ENCODE measurements around the gene SLFN13. TPM values are rescaled to one million over a fixed set of nuclear protein-coding genes. Genes with fewer than 3 reads are reported as not detected.

Gene SLFN13
- polyA plus RNA-seq (2012; rRNA removed) = under 0.01 TPM in 1 of 2 replicates, not detected in the other
- not detected in 2 replicates for polyA plus RNA-seq (2012; cell fraction: cytosol; rRNA removed)
- polyA plus RNA-seq (2012; cell fraction: nucleus; rRNA removed) = 0.02 TPM in 1 of 2 replicates, not detected in the other

GRCh38 chr17:35448214-35448898, at the start of gene SLFN13:
Gene SLFN13 (minus strand): TSS chr17:35448766. CDS start chr17:35445680, 3,086 bp downstream.
- peak; percentile 17 for DNase-seq
- Histone ChIP-seq H3K27me3 (ENCODE audit: insufficient read depth) (peaks cover 82% of the 10 kb centered on the region), H2AFZ (ENCODE audit: low read depth) (peak within 1 kb of the TSS; percentile 63; the same call in 1 of the 2 replicates), H3K9me3 (no peaks in the 10 kb centered on the region), H3K9me2 (no peaks in the 10 kb centered on the region), H3K36me3 (replicated peaks in 1 of 2; ENCODE audit: control insufficient read depth in 1 of 2, insufficient read depth in 2 of 2, low read length in 1 of 2) (no peaks in the 10 kb centered on the region), H3K4me1 (ENCODE audit: control insufficient read depth in 1 of 2, insufficient read depth in 2 of 2, low read depth in 1 of 2, low read length in 1 of 2) (no peaks in the 10 kb centered on the region), H3K9ac (no peak within 1 kb of the TSS), H3K4me3 (ENCODE audit: low read depth in 2 of 2, low read length in 1 of 2) (peak within 1 kb of the TSS in 1 of 2 experiments; percentile 58; a peak in 2 of 4 replicates), H4K20me1 (ENCODE audit: insufficient read depth) (no peaks in the 10 kb centered on the region), H3K79me2 (ENCODE audit: insufficient read depth) (no peaks in the 10 kb centered on the region), H3K27ac (ENCODE audit: low read depth in 2 of 2, low read length in 1 of 2) (no peak within 1 kb of the TSS), H3K4me2 (peak within 1 kb of the TSS; percentile 78), H3F3A (replicated peaks; ENCODE audit: insufficient read depth) (no peaks in the 10 kb centered on the region)
- TF ChIP-seq MAX (IDR thresholded peaks at IDR 0.05; ENCODE audit: low read depth) (no peak), EZH2phosphoT487 (IDR thresholded peaks at IDR 0.05; ENCODE audit: borderline replicate concordance, low read depth) (0 out of 2 replicates have a peak, but pooled peaks have one; percentile 81)
- ChIA-PET CTCF (no interaction called here), POLR2A (no interaction called here)
- 3% methylated on average over 38 of the region's 44 CpGs for WGBS (ENCODE audit: low lambda C conversion rate)

- Histone ChIP-seq H3K4me3 (ENCODE audit: low read depth in 2 of 2, low read length in 1 of 2) (no peak overlapping the region), H3K9ac (no peak overlapping the region), H3K4me1 (ENCODE audit: control insufficient read depth in 1 of 2, insufficient read depth in 2 of 2, low read depth in 1 of 2, low read length in 1 of 2) (no peaks in the 10 kb centered on the region), H3K27ac (ENCODE audit: low read depth in 2 of 2, low read length in 1 of 2) (no peak overlapping the region), H3K9me3 (no peaks in the 10 kb centered on the region), H3K79me2 (ENCODE audit: insufficient read depth) (no peaks in the 10 kb centered on the region), H3F3A (replicated peaks; ENCODE audit: insufficient read depth) (no peaks in the 10 kb centered on the region), H3K27me3 (ENCODE audit: insufficient read depth) (peaks cover 82% of the 10 kb centered on the region), H3K9me2 (no peaks in the 10 kb centered on the region), H3K36me3 (replicated peaks in 1 of 2; ENCODE audit: control insufficient read depth in 1 of 2, insufficient read depth in 2 of 2, low read length in 1 of 2) (no peaks in the 10 kb centered on the region), H3K4me2 (no peak overlapping the region), H4K20me1 (ENCODE audit: insufficient read depth) (no peaks in the 10 kb centered on the region), H2AFZ (ENCODE audit: low read depth) (no peak overlapping the region)
- WGBS (ENCODE audit: low lambda C conversion rate) = 29% methylated on average over 30 of the region's 30 CpGs
- ChIA-PET POLR2A (no interaction called here), CTCF (no interaction called here)
- no peak for DNase-seq
- peak; percentile 62; the same call in 1 of the 2 replicates for TF ChIP-seq EZH2phosphoT487 (IDR thresholded peaks at IDR 0.05; ENCODE audit: borderline replicate concordance, low read depth)
- TF ChIP-seq TCF12 (IDR thresholded peaks at IDR 0.05) = no peak
- no peak for TF ChIP-seq MAX (IDR thresholded peaks at IDR 0.05; ENCODE audit: low read depth)
- no peak for TF ChIP-seq FOXJ3 (CRISPR knock-in tag; IDR thresholded peaks at IDR 0.05)
- no peak for TF ChIP-seq NRF1 (IDR thresholded peaks at IDR 0.05; ENCODE audit: low read depth, low read length)
These were observed 48.1 kb upstream of the SLFN13 start for GRCh38 chr17:35496451-35497290.

DNA sequence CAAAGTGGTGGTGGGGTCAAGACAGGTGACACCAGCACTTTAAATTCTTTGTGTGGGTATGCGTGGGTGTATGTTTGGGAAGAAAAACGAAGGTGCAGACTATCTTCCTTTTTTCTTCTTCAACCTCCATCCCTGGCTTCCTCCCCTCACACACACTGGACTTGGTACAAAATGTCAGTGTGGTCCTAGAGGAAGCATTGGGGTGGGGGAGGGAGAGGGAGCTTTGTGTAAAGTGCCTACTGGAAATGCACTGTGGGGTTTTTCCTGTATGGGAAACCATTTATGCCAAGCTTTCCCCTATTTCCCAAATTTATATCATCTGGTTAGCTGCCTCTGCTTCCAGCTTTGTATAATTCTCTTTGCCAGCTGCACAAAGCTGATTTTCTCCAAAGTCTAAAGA, 44.5 kb upstream of the SLFN13 start:
- H3K9me3 ChIP-seq = no peaks in the 10 kb centered on the region
- H3K9ac ChIP-seq = no peak overlapping the region
- no peak overlapping the region for H2AFZ ChIP-seq (ENCODE audit: low read depth)
- 0% methylated on average over 2 of the region's 2 CpGs for WGBS (ENCODE audit: low lambda C conversion rate)
- peaks cover 89% of the 10 kb centered on the region for H3K27me3 ChIP-seq (ENCODE audit: insufficient read depth)
- no peak overlapping the region for H3K4me2 ChIP-seq
- CTCF ChIA-PET = no interaction called here
- H3K36me3 ChIP-seq (replicated peaks in 1 of 2; ENCODE audit: control insufficient read depth in 1 of 2, insufficient read depth in 2 of 2, low read length in 1 of 2) = no peaks in the 10 kb centered on the region
- no peaks in the 10 kb centered on the region for H3F3A ChIP-seq (replicated peaks; ENCODE audit: insufficient read depth)
- H4K20me1 ChIP-seq (ENCODE audit: insufficient read depth) = no peaks in the 10 kb centered on the region
- H3K4me1 ChIP-seq (ENCODE audit: control insufficient read depth in 1 of 2, insufficient read depth in 2 of 2, low read depth in 1 of 2, low read length in 1 of 2) = no peaks in the 10 kb centered on the region
- no peak overlapping the region for H3K4me3 ChIP-seq (ENCODE audit: low read depth in 2 of 2, low read length in 1 of 2)
- H3K9me2 ChIP-seq = no peaks in the 10 kb centered on the region
- no peak for DNase-seq
- POLR2A ChIA-PET = no interaction called here
- H3K79me2 ChIP-seq (ENCODE audit: insufficient read depth) = no peaks in the 10 kb centered on the region
- H3K27ac ChIP-seq (ENCODE audit: low read depth in 2 of 2, low read length in 1 of 2) = no peak overlapping the region
- TF ChIP-seq NRF1 (IDR thresholded peaks at IDR 0.05; ENCODE audit: low read depth, low read length) = no peak
- no peak for TF ChIP-seq RAD21 (IDR thresholded peaks at IDR 0.05; ENCODE audit: low read length)
- no peak for TF ChIP-seq MXI1 (IDR thresholded peaks at IDR 0.05; ENCODE audit: low read depth, low read length)
- TF ChIP-seq YY1 (IDR thresholded peaks at IDR 0.05; ENCODE audit: low read depth) = no peak
- no peak for TF ChIP-seq CHD2 (IDR thresholded peaks at IDR 0.05; ENCODE audit: low read length, partially characterized antibody)
- TF ChIP-seq, protein P1, sequence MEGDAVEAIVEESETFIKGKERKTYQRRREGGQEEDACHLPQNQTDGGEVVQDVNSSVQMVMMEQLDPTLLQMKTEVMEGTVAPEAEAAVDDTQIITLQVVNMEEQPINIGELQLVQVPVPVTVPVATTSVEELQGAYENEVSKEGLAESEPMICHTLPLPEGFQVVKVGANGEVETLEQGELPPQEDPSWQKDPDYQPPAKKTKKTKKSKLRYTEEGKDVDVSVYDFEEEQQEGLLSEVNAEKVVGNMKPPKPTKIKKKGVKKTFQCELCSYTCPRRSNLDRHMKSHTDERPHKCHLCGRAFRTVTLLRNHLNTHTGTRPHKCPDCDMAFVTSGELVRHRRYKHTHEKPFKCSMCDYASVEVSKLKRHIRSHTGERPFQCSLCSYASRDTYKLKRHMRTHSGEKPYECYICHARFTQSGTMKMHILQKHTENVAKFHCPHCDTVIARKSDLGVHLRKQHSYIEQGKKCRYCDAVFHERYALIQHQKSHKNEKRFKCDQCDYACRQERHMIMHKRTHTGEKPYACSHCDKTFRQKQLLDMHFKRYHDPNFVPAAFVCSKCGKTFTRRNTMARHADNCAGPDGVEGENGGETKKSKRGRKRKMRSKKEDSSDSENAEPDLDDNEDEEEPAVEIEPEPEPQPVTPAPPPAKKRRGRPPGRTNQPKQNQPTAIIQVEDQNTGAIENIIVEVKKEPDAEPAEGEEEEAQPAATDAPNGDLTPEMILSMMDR (IDR thresholded peaks at IDR 0.05) = no peak
- TF ChIP-seq TCF12 (IDR thresholded peaks at IDR 0.05) = no peak
- TF ChIP-seq, protein P2, sequence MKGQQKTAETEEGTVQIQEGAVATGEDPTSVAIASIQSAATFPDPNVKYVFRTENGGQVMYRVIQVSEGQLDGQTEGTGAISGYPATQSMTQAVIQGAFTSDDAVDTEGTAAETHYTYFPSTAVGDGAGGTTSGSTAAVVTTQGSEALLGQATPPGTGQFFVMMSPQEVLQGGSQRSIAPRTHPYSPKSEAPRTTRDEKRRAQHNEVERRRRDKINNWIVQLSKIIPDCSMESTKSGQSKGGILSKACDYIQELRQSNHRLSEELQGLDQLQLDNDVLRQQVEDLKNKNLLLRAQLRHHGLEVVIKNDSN (IDR thresholded peaks at IDR 0.05; ENCODE audit: borderline replicate concordance, low read depth) = no peak
- no peak for TF ChIP-seq RFX5 (IDR thresholded peaks at IDR 0.05; ENCODE audit: low read length)
- TF ChIP-seq RXRA (IDR thresholded peaks at IDR 0.05; ENCODE audit: borderline replicate concordance, low read depth) = no peak
- no peak for TF ChIP-seq MAX (IDR thresholded peaks at IDR 0.05; ENCODE audit: low read depth)
- TF ChIP-seq FOXJ3 (CRISPR knock-in tag; IDR thresholded peaks at IDR 0.05) = no peak

Measured in SK-N-SH (cell line).